SH-SY5Y (cell line): ENCODE measurements around the gene TOMM40L.

Source experiments
- GATA2 ChIP-seq: IDR thresholded peaks from 2 replicates; pipeline ENCODE4 v1.6.1; 2011; ENCODE audit warnings: mild to moderate bottlenecking, low read depth, low read length
- GATA3 ChIP-seq: IDR thresholded peaks from 2 replicates; pipeline ENCODE4 v1.6.1; 2011; ENCODE audit warnings: low read depth, mild to moderate bottlenecking, low read length, moderate library complexity

DNA sequence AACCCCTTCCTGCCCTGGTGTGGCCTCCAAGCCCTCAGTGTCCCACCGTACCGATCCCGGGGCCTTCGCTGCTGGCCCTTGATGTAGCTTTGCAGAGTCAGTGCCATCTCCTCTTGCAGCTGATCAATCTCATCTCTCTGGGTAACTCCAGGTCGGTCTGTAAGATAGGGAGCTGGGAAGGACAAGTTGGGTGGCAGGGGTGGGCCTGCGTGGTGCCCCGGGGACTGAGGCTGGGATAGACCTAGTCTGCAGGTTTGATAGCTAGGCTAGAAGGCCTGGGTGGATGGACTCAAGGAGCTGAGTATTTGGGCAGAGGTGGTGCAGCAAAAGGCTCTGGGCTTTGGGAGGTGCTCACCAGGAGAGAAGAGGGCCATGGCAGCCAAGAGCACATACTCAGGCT lies 4.9 kb downstream of the TOMM40L start:
- no peak for TF ChIP-seq GATA2
- no peak for TF ChIP-seq GATA3
